T47D (cell line): ENCODE results near the gene KRT15.
A peak's percentile ranks its signal among the peaks of the same experiment; 100 is the strongest.

Experiments used
- DNase-seq, 2 experiments: peaks; one replicate each; pipeline versions ENCODE4 v3.0.0 to v3.0.0-alpha.2; 2011 to 2012; ENCODE audit warnings: low read depth in 1 of 2, low spot score in 1 of 2
- JUND ChIP-seq: IDR thresholded peaks from 2 replicates; pipeline ENCODE4 v1.6.1; 2012; ENCODE audit warnings: low read depth
- in situ Hi-C: cut with HindIII; loops from 2 replicates; pipeline ENCODE4 v1.10.0; 2016; ENCODE audit warnings: low sequenced_read_pairs, low pct_unique_long_range_greater_than_20kb

The KRT15 gene

GRCh38 chr17:41539979-41540701 lies 21.4 kb upstream of the KRT15 start:
- peak in 1 of 2 experiments; percentile 75 for DNase-seq
- no peak for TF ChIP-seq JUND
- in situ Hi-C loops, result no loop called here

- TF ChIP-seq JUND, result no peak
- in situ Hi-C loops, result no loop called here
- DNase-seq, result peak in 1 of 2 experiments; percentile 99
These were observed 20.4 kb upstream of the KRT15 start for GRCh38 chr17:41539071-41539492.

DNA sequence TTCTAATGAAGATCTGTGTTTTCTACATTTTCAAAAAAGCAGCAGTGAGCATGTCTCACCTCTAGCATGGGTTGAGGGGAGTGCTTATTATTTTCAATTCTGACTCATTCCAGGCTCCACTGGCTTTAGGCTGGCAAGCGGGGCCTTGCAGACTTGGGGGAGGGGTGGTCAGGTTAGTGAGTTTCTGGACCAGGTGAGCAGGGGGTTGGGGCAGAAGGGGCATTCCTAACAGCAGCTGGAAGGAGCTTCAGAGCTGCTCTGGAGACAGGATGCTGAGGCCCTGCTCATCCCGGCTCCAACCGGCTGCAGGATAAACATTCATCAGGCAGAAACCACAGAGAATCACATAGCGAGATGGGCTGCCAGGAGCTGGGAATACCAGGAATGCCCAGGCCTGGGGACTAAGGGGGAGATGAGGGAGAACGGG lies 19.9 kb upstream of the KRT15 start:
- no peak for TF ChIP-seq JUND
- in situ Hi-C loops, result no loop called here
- DNase-seq, result peak in 1 of 2 experiments; percentile 83

DNA sequence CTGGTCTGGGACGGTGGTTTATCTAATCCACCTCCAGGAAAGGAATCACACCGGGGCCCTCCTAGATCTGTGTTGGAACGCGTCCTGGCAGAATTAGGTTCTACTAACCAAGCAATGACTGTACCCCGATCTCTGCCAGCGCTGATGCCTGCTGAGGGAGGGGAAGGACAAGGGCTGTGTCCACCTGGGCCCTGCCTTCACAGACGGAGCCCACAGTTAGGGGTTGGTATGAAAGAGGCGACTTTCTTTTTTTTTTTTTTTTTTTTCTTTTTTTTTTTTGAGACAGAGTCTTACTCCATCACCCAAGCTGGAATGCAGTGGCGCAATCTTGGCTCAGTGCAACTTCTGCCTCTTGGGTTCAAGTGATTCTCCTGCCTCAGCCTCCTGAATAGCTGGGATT lies 19.3 kb upstream of the KRT15 start:
- peak in 1 of 2 experiments; percentile 72 for DNase-seq
- in situ Hi-C loops, result no loop called here
- no peak for TF ChIP-seq JUND

GRCh38 chr17:41537614-41537954 lies 18.9 kb upstream of the KRT15 start:
- DNase-seq, result no peak
- in situ Hi-C loops, result no loop called here
- TF ChIP-seq JUND, result no peak

DNA sequence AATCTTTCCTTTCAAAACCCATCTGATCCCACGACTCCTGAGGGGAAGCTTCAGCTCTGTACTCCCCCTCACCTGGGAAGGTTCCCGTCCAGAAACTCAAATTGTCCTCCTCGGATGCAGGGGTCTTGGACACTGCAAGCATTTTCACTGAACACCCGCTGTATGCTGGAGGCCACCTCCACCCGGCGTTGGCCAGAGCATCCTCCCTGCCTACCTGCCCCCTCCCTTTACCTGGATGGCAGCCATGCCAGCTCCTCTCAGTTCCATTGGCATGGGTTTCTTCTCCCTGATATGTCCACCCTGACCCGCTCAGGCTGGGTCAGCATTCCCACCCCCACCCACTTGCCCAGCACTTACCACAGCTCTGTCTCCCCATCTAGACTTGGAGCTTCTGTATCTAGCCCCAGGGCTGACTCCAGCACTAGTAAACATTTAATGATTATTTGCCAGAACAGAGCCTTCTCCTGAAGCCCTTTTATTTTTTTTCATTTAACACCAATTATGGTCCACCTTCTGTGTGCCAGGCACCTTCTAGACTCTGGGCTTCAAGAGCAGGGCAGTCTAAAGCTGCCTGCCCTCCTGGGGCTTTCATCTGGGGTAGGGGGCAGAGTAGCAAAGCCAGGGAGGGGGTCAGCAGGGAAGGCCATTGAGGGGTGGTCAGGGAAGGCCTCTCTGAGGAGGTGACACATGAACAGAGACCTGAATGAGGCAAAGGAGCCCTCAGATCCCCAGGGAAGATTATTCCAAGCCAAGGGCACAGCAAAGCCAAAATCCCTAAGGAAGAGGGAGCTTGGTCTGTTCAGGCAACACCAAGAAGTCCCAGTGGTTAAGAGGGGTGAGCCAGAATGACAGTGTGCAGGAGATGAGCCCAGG lies 18.3 kb upstream of the KRT15 start:
- no peak; the same call in 1 of the 2 replicates for TF ChIP-seq JUND
- in situ Hi-C loops, result no loop called here
- DNase-seq, result peak in 1 of 2 experiments; percentile 97

GRCh38 chr17:41535764-41536481 lies 17.2 kb upstream of the KRT15 start:
- peak in 1 of 2 experiments; percentile 100 for DNase-seq
- in situ Hi-C loops, result no loop called here
- peak; percentile 94 for TF ChIP-seq JUND

DNA sequence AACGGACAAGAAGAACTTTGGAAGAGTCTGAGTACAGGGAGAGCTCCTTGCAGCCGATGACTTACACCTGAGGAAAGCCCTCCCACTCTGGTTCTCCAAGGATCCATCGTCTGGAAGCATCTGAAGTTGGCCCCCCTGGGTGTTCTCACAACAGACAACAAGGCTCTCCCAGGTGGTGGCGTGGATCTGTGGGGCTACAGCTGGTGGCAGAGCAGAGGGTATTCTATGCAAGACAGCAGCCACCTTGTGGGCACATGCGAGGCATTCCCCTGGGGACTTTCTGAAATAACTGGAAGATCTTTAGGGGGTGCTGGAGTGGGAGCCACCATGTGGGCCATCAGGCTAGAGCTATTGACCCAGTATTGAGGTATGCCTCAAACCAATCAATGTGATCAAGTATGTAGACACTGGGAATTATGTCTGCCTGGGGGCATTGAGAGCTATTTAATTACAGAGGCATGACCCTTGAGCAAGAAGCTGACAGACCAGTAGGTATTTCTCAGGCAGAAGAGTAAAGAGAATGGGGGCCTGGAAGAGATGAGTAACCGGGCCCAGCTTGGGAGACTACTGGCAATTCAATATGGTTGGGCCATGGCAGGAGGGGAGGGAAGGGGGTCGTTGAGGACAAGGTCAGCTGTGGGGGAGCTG lies 16.3 kb upstream of the KRT15 start:
- in situ Hi-C loops, result no loop called here

GRCh38 chr17:41533613-41534012 lies 14.9 kb upstream of the KRT15 start:
- peak in 1 of 2 experiments; percentile 19 for DNase-seq
- in situ Hi-C loops, result no loop called here
- no peak for TF ChIP-seq JUND

More for the DNA sequence above, 16.3 kb upstream of the KRT15 start:
- peak in 1 of 2 experiments; percentile 99 for DNase-seq
- TF ChIP-seq JUND, result peak; percentile 45; the same call in 1 of the 2 replicates

- DNase-seq, result peak in 1 of 2 experiments; percentile 97
- in situ Hi-C loops, result no loop called here
- TF ChIP-seq JUND, result no peak
These were observed 14.4 kb upstream of the KRT15 start for GRCh38 chr17:41532947-41533570.

- no peak for DNase-seq
- in situ Hi-C loops, result no loop called here
- no peak for TF ChIP-seq JUND
These were observed 13.3 kb upstream of the KRT15 start for GRCh38 chr17:41531993-41532392.
